Right ventricle myocardium inferior (tissue), 1 donor: Measurements from ENCODE around the gene TRAF3IP1. TPM values are rescaled to one million over a fixed set of nuclear protein-coding genes. Genes with fewer than 3 reads are reported as not detected.
A peak's percentile ranks its signal among the peaks of the same experiment; 100 is the strongest.

ENCODE experiments used
- ATAC-seq: fragments of 200-7000 bp; cut with Tn5 transposase; one replicate; pipeline ENCODE4 v1.9.1; 2020; ENCODE audit warnings: mild to moderate bottlenecking, moderate library complexity
- DNase-seq: peaks from one replicate; pipeline ENCODE4 v3.0.0; 2021; ENCODE audit errors: missing footprints
- intact Hi-C: fragments of 100-400 bp; cut with DNase I; formaldehyde crosslinking; loops from one replicate; pipeline ENCODE4 v1.11.0; 2022
- total RNA-seq: library from RNA; stranded (reverse); fragmentation: NEBNext Ultra II Directional; extraction: Animal tissue kit (Norgen Biotek cat#: 25700); gene quantifications from one replicate; pipeline ENCODE4 v1.2.1, GENCODE V29; 2021
- donor health status: DM: no; HTN: yes; CAD: no; lungs with severe emphysema.

TRAF3IP1 gene
- total RNA-seq, 1 donor from 2014 or later, result 11.2 TPM

GRCh38 chr2:238448031-238448955, 128.0 kb downstream of the TRAF3IP1 start:
- DNase-seq, result no peak
- no peak for ATAC-seq
- intact Hi-C loops, result no loop called here

GRCh38 chr2:238449241-238449640, 128.9 kb downstream of the TRAF3IP1 start:
- ATAC-seq, result no peak
- no peak for DNase-seq
- intact Hi-C loops, result no loop called here

- intact Hi-C loops, result loop anchor here (5.0 kb wide), 1 partner anchor 73 kb away; no protein-coding TSS in a partner anchor
- DNase-seq, result peak; percentile 80
- ATAC-seq, result peak; percentile 92
Observed at GRCh38 chr2:238449909-238450417, 129.6 kb downstream of the TRAF3IP1 start.

GRCh38 chr2:238450440-238450861, 130.1 kb downstream of the TRAF3IP1 start:
- peak; percentile 81 for DNase-seq
- intact Hi-C loops, result loop anchor here (5.0 kb wide), 1 partner anchor 73 kb away; no protein-coding TSS in a partner anchor
- peak; percentile 71 for ATAC-seq

Other genes with a start within 250 kb of the TRAF3IP1 start
- not detected for gene ESPNL, start 220.2 kb upstream of the TRAF3IP1 start, total RNA-seq
- gene KLHL30, start 181.8 kb upstream of the TRAF3IP1 start, total RNA-seq, result 20.6 TPM
- 0.51 TPM for gene ERFE, start 161.5 kb upstream of the TRAF3IP1 start, total RNA-seq
- gene ILKAP, start 116.8 kb upstream of the TRAF3IP1 start, total RNA-seq, result 26.2 TPM
- 4.3 TPM for gene HES6, start 80.5 kb upstream of the TRAF3IP1 start, total RNA-seq
- 4.7 TPM for gene PER2, start 31.9 kb upstream of the TRAF3IP1 start, total RNA-seq
- gene ASB1, start 106.4 kb downstream of the TRAF3IP1 start, total RNA-seq, result 57.5 TPM